ENCODE data around the gene VPS54. TPM values are rescaled to one million over a fixed set of nuclear protein-coding genes. Genes with fewer than 3 reads are reported as not detected.

The VPS54 gene
- total RNA-seq, 1 donor from 2014 or later = 4.6 TPM

DNA sequence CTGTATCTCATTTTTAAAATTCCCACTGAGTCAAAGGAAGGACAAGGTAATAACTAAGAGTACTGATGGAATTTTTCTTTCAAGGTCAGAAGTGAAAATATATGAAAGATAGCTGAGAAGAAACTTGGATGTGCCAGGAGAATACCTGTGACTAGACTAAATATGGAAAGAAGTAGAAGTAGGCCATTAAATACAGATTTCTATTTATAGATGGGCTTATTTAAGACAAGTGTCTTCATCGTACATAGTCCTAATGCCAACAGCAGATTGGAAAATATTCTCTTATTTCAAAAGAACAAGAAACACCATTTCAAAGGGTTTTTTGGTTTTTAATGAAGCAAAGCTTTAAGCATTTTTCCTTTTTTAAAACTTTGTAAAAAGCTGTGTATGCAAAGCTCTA is 155.5 kb downstream of the VPS54 start:
- no peaks in the 10 kb centered on the region for H3K9me3 ChIP-seq
- DNase-seq (ENCODE audit: low spot score in 2 of 2) = no peak
- peaks cover 21 to 32% of the 10 kb centered on the region in 2 donors for H3K36me3 ChIP-seq
- H3K4me3 ChIP-seq = no peak overlapping the region
- intact Hi-C loops (cut with DNase I) = no loop called here
- peaks cover 0 to 5% of the 10 kb centered on the region in 2 donors for H3K4me1 ChIP-seq
- no peaks in the 10 kb centered on the region for H3K27me3 ChIP-seq
- TF ChIP-seq, protein P1, sequence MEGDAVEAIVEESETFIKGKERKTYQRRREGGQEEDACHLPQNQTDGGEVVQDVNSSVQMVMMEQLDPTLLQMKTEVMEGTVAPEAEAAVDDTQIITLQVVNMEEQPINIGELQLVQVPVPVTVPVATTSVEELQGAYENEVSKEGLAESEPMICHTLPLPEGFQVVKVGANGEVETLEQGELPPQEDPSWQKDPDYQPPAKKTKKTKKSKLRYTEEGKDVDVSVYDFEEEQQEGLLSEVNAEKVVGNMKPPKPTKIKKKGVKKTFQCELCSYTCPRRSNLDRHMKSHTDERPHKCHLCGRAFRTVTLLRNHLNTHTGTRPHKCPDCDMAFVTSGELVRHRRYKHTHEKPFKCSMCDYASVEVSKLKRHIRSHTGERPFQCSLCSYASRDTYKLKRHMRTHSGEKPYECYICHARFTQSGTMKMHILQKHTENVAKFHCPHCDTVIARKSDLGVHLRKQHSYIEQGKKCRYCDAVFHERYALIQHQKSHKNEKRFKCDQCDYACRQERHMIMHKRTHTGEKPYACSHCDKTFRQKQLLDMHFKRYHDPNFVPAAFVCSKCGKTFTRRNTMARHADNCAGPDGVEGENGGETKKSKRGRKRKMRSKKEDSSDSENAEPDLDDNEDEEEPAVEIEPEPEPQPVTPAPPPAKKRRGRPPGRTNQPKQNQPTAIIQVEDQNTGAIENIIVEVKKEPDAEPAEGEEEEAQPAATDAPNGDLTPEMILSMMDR (IDR thresholded peaks at IDR 0.05) = no peak
- H3K27ac ChIP-seq = no peak overlapping the region

DNA sequence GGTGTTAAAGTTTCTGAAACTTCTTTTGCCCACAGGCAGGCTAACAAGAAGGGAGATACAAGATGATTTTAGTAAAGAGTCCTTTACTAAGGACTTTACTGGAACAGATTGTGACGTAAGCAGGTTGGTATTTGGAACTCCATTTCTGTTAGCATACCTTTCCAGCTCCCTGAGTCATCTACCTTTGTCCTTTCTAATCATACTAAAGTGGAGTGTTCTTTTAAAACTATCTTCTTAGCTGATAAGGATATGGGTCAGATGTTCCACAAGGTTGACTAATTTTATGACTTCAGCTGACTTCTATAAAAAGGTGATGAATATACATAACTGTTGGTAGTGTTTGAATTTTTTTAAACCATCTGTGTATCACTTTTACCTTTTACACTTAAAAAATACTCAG is 156.4 kb downstream of the VPS54 start:
- H3K27ac ChIP-seq = no peak overlapping the region
- no peaks in the 10 kb centered on the region for H3K9me3 ChIP-seq
- TF ChIP-seq, protein P1 (IDR thresholded peaks at IDR 0.05) = no peak
- H3K4me1 ChIP-seq = peaks cover 0 to 5% of the 10 kb centered on the region in 2 donors
- H3K36me3 ChIP-seq = peaks cover 30 to 41% of the 10 kb centered on the region in 2 donors
- no peak for DNase-seq (ENCODE audit: low spot score in 2 of 2)
- intact Hi-C loops (cut with DNase I) = no loop called here
- no peak overlapping the region for H3K4me3 ChIP-seq
- H3K27me3 ChIP-seq = no peaks in the 10 kb centered on the region

DNA sequence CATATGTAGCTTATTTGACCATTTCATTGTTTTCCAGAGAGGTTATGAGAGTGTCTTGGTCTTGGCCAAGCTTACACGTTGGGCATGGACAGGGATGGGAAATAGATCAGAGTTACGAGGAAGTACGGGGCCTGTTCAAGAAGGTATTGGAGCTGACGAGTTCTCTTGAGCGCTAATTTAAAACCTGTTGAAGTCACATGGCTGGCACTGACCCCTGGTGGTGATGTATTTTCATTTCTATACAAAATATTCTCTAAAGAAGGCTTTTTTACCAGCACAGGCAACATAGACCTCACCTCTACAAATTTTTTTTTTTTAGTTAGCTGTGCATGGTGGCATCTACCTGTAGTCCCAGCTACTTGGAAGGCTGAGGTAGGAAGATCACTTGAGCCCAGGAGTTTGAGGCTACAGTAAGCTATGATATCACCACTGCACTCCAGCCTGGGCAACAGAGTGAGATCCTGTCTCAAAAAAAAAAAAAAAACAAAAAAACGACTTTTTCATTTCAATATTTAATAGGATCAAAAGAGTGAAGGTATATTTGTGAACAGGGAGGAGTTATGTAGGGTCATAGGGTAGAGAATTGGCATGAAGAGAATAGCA is 157.9 kb downstream of the VPS54 start:
- DNase-seq (ENCODE audit: low spot score in 2 of 2) = peak in 1 of 2 donors; percentile 78
- TF ChIP-seq, protein P1 (IDR thresholded peaks at IDR 0.05) = peak; percentile 52 to 65 (median 63)
- H3K4me1 ChIP-seq = peaks cover 0 to 5% of the 10 kb centered on the region in 2 donors
- peaks cover 37 to 51% of the 10 kb centered on the region in 2 donors for H3K36me3 ChIP-seq
- H3K4me3 ChIP-seq = no peak overlapping the region
- H3K27ac ChIP-seq = peak overlapping the region in 1 of 2 donors; percentile 44
- intact Hi-C loops (cut with DNase I) = loop anchor here (1.0 kb wide), 1 partner anchor 169 kb away; no protein-coding TSS in a partner anchor
- no peaks in the 10 kb centered on the region for H3K27me3 ChIP-seq
- H3K9me3 ChIP-seq = no peaks in the 10 kb centered on the region

DNA sequence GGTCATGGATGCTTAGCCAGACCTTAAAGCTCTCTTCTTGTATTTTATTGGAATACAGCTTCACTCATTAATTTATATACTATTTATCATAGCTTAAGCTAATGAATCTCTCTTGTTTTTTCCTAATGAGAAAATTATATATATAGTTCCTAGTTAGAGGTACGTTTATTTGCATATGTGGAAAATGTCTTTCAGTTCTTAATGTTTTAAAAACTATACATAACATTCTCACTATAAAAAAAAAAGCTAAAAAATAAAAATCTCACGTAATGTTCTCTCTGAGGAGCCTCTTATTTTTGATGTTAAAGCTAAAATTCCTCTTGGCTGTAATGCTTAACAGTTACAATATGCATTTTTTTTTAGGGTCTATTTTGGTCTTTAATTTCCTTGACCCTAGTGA is 160.9 kb downstream of the VPS54 start:
- DNase-seq (ENCODE audit: low spot score in 2 of 2) = no peak
- no peak overlapping the region for H3K4me3 ChIP-seq
- TF ChIP-seq, protein P1 (IDR thresholded peaks at IDR 0.05) = no peak
- peaks cover 28 to 39% of the 10 kb centered on the region in 2 donors for H3K36me3 ChIP-seq
- no peak overlapping the region for H3K27ac ChIP-seq
- no peaks in the 10 kb centered on the region for H3K27me3 ChIP-seq
- H3K9me3 ChIP-seq = no peaks in the 10 kb centered on the region
- peaks cover 0 to 17% of the 10 kb centered on the region in 2 donors for H3K4me1 ChIP-seq
- intact Hi-C loops (cut with DNase I) = no loop called here

DNA sequence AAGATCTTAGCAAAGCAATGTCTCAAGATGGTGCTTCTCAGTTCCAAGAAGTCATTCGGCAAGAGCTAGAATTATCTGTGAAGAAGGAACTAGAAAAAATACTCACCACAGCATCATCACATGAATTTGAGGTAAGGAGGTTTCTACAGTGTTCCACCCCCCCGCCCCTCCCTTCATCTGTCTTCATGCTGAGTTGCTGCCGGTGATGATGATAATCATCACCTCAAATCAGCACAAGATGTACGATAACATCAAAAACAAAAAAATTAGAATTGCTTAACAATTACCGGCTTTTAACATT is 163.0 kb downstream of the VPS54 start:
- no peak for DNase-seq (ENCODE audit: low spot score in 2 of 2)
- TF ChIP-seq, protein P1 (IDR thresholded peaks at IDR 0.05) = no peak
- Histone ChIP-seq H3K36me3 (peaks cover 22 to 35% of the 10 kb centered on the region in 2 donors), H3K27me3 (no peaks in the 10 kb centered on the region), H3K27ac (peak overlapping the region in 1 of 2 donors; percentile 46), H3K9me3 (no peaks in the 10 kb centered on the region), H3K4me3 (no peak overlapping the region), H3K4me1 (peaks cover 0 to 13% of the 10 kb centered on the region in 2 donors)
- intact Hi-C loops (cut with DNase I) = no loop called here
